Right lobe of liver (tissue), 6 donors: Measurements from ENCODE around the gene FUT6. TPM values are rescaled to one million over a fixed set of nuclear protein-coding genes. Genes with fewer than 3 reads are reported as not detected.
"Not testable (repeated sequence)": the region's sequence is repeated elsewhere in the genome, so short reads cannot be mapped to it uniquely, and the experiment has no call there.

Experiments
- ATAC-seq, 4 donors: fragments of 200-7000 bp; cut with Tn5 transposase; one replicate each; pipeline ENCODE4 v1.9.1; 2020; ENCODE audit warnings: mild to moderate bottlenecking in 4 of 4, moderate library complexity in 4 of 4
- DNase-seq, 3 donors: peaks; one replicate each; pipeline ENCODE4 v3.0.0-alpha.2; 2020
- H3K27ac ChIP-seq, 3 donors: fragments of 200-600 bp; one replicate each; pipeline ENCODE4 v1.8.0; 2022
- H3K27me3 ChIP-seq, 2 donors: fragments of 200-600 bp; one replicate each; pipeline ENCODE4 v1.8.0; 2022
- H3K36me3 ChIP-seq, 4 donors: fragments of 200-600 bp; sonication (generic) in 1 of 4; one replicate each; pipeline versions ENCODE4 v1.5.1 to v1.8.0; 2017 to 2022; ENCODE audit warnings: control low read depth in 1 of 4
- H3K4me1 ChIP-seq, 4 donors: fragments of 200-600 bp; sonication (generic) in 1 of 4; one replicate each; pipeline versions ENCODE4 v1.5.1 to v1.8.0; 2017 to 2022; ENCODE audit warnings: control low read depth in 1 of 4
- H3K4me3 ChIP-seq, 3 donors: fragments of 200-600 bp; one replicate each; pipeline ENCODE4 v1.8.0; 2022
- H3K9me3 ChIP-seq, 4 donors: fragments of 200-600 bp; sonication (generic) in 1 of 4; one replicate each; pipeline versions ENCODE4 v1.5.1 to v1.8.0; 2017 to 2022; ENCODE audit warnings: control low read depth in 1 of 4
- CTCF ChIP-seq, 4 donors: fragments of 200-600 bp in 3 of 4; fragments of 450-650 bp in 1 of 4; IDR thresholded peaks; one replicate each; pipeline versions ENCODE4 v1.5.1 to v1.8.0; 2016 to 2022; ENCODE audit warnings: antibody characterized with exemption in 4 of 4, mild to moderate bottlenecking in 2 of 4
- POLR2A ChIP-seq: fragments of 450-650 bp; IDR thresholded peaks from one replicate; pipeline ENCODE4 v1.6.1; 2017; ENCODE audit warnings: antibody characterized with exemption, mild to moderate bottlenecking
- WGBS: methylation state at CpG from one replicate; pipeline ENCODE4 v1.1.6; 2018; ENCODE audit warnings: low coverage, low lambda C conversion rate; ENCODE audit not compliant: insufficient coverage; ENCODE audit errors: missing lambda C conversion rate; 5-methylcytosine and 5-hydroxymethylcytosine counted together
- intact Hi-C, 2 donors: fragments of 100-400 bp; cut with DNase I; formaldehyde crosslinking; loops; one replicate each; pipeline versions ENCODE4 v1.11.2 to v1.14.1; 2022
- total RNA-seq, 6 experiments: library from RNA; depleted of rRNA in 2 of 6; stranded (reverse); fragments of >200 nt in 2 of 6; fragmentation: NEBNext Ultra II Directional in 3 of 6; extraction: Animal tissue kit (Norgen Biotek cat#: 25700) in 3 of 6; gene quantifications; one replicate each; pipeline versions ENCODE4 v1.1.0 to v1.2.4, GENCODE V29; 2016 to 2023
- donor health status: DM: no; HTN: yes; CAD: no.
- donor health status: DM: no; HTN: no; CAD: no.
- donor health status: DM: no; HTN: no; CAD: no.
- donor health status: DM: no; HTN: yes; CAD: no.
- donor health status: DM: no; HTN: yes; CAD: no.

FUT6 gene
- total RNA-seq, 6 experiments from 2014 or later = 2.3 to 28.1 (median 9.7) TPM

DNA sequence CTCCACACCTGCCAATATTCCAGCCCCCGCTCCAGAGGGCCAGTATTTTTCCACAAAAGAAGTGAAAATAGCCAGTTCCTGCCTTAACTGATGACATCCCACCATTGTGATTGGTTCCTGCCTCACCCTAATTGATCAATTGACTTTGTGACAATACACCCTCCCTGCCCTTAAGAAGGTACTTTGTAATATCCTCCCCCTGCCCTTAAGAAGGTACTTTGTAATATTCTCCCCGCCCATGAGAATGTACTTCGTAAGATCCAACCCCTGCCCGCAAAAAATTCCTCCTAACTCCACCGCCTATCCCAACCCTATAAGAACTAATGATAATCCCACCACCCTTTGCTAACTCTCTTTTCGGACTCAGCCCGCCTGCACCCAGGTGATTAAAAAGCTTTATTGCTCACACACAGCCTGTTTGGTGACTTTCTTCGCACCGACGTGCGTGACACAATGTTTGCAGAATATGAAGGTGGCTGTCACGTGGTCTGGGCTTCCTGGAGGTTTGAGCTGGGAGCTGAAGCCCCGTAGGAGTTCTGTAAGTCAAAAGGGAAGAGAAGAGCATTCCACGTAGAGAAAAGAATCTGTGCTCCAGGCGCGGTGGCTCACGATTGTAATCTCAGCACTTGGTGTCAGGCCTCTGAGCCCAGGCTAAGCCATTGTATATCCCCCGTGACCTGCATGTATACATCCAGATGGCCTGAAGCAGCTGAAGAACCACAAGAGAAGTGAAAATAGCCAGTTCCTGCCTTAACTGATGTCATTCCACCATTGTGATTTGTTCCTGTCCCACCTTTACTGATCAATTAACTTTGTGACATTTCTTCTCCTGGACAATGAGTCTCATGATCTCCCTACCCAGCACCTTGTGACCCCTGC is 17.9 kb upstream of the FUT6 start:
- no peak for DNase-seq
- Histone ChIP-seq H3K27me3 (no peaks in the 10 kb centered on the region), H3K4me1 (no peaks in the 10 kb centered on the region), H3K9me3 (no peaks in the 10 kb centered on the region), H3K36me3 (no peaks in the 10 kb centered on the region), H3K4me3 (no peak overlapping the region), H3K27ac (no peak overlapping the region)
- 82% methylated on average over 12 of the region's 18 CpGs for WGBS
- no peak for ATAC-seq
- TF ChIP-seq POLR2A = no peak
- TF ChIP-seq CTCF (IDR thresholded peaks at IDR 0.05) = no peak
- intact Hi-C loops = no loop called here

DNA sequence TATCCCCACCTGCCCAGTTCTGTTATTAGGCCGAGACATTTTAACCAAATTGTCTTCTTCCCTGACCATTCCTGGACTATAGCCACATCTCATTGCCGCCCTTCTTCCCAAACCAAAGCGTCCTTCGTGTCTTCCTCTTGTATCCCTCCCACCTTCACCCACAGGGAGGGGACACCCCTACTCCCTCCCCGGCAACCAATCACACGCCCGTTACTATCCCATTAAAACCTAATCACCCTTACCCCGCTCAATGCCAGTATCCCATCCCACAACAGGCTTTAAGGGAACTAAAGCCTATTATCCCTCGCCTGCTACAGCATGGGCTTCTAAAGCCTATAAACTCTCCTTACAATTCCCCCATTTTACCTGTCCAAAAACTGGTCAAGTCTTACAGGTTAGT is 15.6 kb upstream of the FUT6 start:
- H3K9me3 ChIP-seq, H3K4me3 ChIP-seq, H3K27ac ChIP-seq, H3K4me1 ChIP-seq, H3K27me3 ChIP-seq, intact Hi-C loops, ATAC-seq, H3K36me3 ChIP-seq, DNase-seq: not testable (repeated sequence)
- WGBS = 90% methylated on average over 9 of the region's 9 CpGs

DNA sequence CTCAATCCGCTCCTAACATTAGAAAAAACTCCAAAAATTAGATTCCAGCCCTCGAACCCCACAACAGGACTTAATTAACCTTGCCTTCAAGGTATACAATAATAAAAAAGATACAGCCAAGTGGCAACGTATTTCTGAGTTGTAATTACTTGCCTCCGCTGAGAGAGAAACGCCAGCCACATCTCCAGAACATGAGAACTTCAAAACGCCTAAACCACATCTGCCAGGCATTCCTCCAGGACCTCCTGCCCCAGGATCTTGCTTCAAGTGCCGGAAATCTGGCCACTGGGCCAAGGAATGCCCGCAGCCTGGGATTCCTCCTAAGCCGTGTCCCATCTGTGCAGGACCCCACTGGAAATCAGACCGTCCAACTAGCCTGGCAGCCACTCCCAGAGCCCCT is 14.6 kb upstream of the FUT6 start:
- ATAC-seq, DNase-seq, H3K4me1 ChIP-seq, H3K27me3 ChIP-seq, H3K36me3 ChIP-seq, H3K9me3 ChIP-seq, H3K27ac ChIP-seq, intact Hi-C loops, H3K4me3 ChIP-seq: not testable (repeated sequence)
- 76% methylated on average over 5 of the region's 10 CpGs for WGBS

GRCh38 chr19:5851302-5851701 is 11.8 kb upstream of the FUT6 start, which contains the start of gene FUT3:
Gene FUT3, minus strand, starts transcription at chr19:5851449.
- Histone ChIP-seq H3K4me1 (peaks cover 0 to 5% (median 2%) of the 10 kb centered on the region in 4 donors), H3K27me3 (no peaks in the 10 kb centered on the region), H3K36me3 (no peaks in the 10 kb centered on the region), H3K4me3 (no peak within 1 kb of the TSS), H3K27ac (no peak within 1 kb of the TSS), H3K9me3 (no peaks in the 10 kb centered on the region)
- peak in 2 of 4 donors; percentile 48 to 56 for ATAC-seq
- TF ChIP-seq POLR2A (no peak), CTCF (IDR thresholded peaks at IDR 0.05) (no peak)
- intact Hi-C loops = no loop called here
- 52% methylated on average over 3 of the region's 10 CpGs for WGBS
- no peak for DNase-seq

- no peaks in the 10 kb centered on the region for H3K36me3 ChIP-seq
- ATAC-seq = peak; percentile 69 to 78 (median 74)
- DNase-seq = peak in 1 of 3 donors; percentile 67
- 10% methylated on average over 2 of the region's 5 CpGs for WGBS
- intact Hi-C loops = no loop called here
- H3K27me3 ChIP-seq = no peaks in the 10 kb centered on the region
- H3K4me1 ChIP-seq = peaks cover 0 to 5% (median 2%) of the 10 kb centered on the region in 4 donors
- TF ChIP-seq POLR2A = no peak
- no peak for TF ChIP-seq CTCF (IDR thresholded peaks at IDR 0.05)
- H3K27ac ChIP-seq = no peak overlapping the region
- H3K9me3 ChIP-seq = no peaks in the 10 kb centered on the region
- H3K4me3 ChIP-seq = no peak overlapping the region
Measured at GRCh38 chr19:5850743-5851293, 11.3 kb upstream of the FUT6 start.
